Endothelial cell of umbilical vein (primary cell): Measurements from ENCODE around the gene NDUFB7. TPM values are rescaled to one million over a fixed set of nuclear protein-coding genes. Genes with fewer than 3 reads are reported as not detected.

Experiments used
- BruUV-seq: library from RNA; stranded (reverse); fragments of 400-500 nt; replicated peaks from 2 replicates; lab custom pipeline; 2021; lab: Mats Ljungman, UMichigan
- CTCF ChIA-PET: fragments of 300-600, 350-600 bp; sonication (Branson Sonifier 250); formaldehyde crosslinking; loops from one replicate; lab custom pipeline; 2021; ENCODE audit warnings: antibody characterized with exemption, inconsistent platforms; lab: Charles Lee
- POLR2A ChIA-PET: fragments of 300-600, 350-600 bp; sonication (Branson Sonifier 250); formaldehyde crosslinking; loops from one replicate; lab custom pipeline; 2021; ENCODE audit warnings: antibody characterized with exemption, inconsistent platforms; lab: Charles Lee
- DNase-seq: peaks from one replicate; pipeline ENCODE4 v3.0.0-alpha.2; 2011; ENCODE audit warnings: low read depth, low spot score
- FAIRE-seq: peaks from 2 replicates; lab custom pipeline; 2011; peaks lifted over from hg19 to GRCh38; lab: Jason Lieb, UNC
- H2AFZ ChIP-seq: 2 replicates; pipeline ENCODE4 v1.6.0; 2012; ENCODE audit warnings: low read depth, low read length, control low read depth, inconsistent platforms
- H3K27ac ChIP-seq: 2 replicates; pipeline ENCODE4 v1.5.1; 2011; ENCODE audit warnings: low read depth, mild to moderate bottlenecking, control low read depth, low read length, moderate library complexity; ENCODE audit not compliant: insufficient read depth
- H3K27me3 ChIP-seq, 2 experiments: 2 replicates each; pipeline versions ENCODE4 v1.6.0 to v1.6.1; 2011; ENCODE audit warnings: low read length in 2 of 2, mixed read lengths in 1 of 2; ENCODE audit not compliant: control insufficient read depth in 2 of 2, insufficient read depth in 2 of 2
- H3K36me3 ChIP-seq, 2 experiments: 2 replicates in 1 of 2; 3 replicates in 1 of 2; pipeline ENCODE4 v1.5.1; 2011; ENCODE audit warnings: low read length in 2 of 2, mild to moderate bottlenecking in 1 of 2, moderate library complexity in 1 of 2; ENCODE audit not compliant: control insufficient read depth in 2 of 2, insufficient read depth in 2 of 2; ENCODE audit errors: extremely low read depth in 1 of 2
- H3K4me1 ChIP-seq: 3 replicates; pipeline ENCODE4 v1.5.1; 2011; ENCODE audit warnings: mild to moderate bottlenecking, low read length; ENCODE audit not compliant: control insufficient read depth, insufficient read depth; ENCODE audit errors: extremely low read depth
- H3K4me2 ChIP-seq: 2 replicates; pipeline ENCODE4 v1.6.1; 2011; ENCODE audit warnings: low read length, control low read depth, mixed read lengths; ENCODE audit not compliant: insufficient read depth
- H3K4me3 ChIP-seq, 3 experiments: fragments of 200-600 bp in 1 of 3; sonication (generic), shearing (Covaris generic) in 1 of 3; replicated peaks in 1 of 3; 2 replicates each; pipeline ENCODE4 v1.5.1; 2011 to 2016; ENCODE audit warnings: control low read depth in 3 of 3, low read length in 3 of 3, mild to moderate bottlenecking in 2 of 3, inconsistent platforms in 1 of 3, low read depth in 1 of 3, moderate library complexity in 1 of 3; ENCODE audit not compliant: insufficient read depth in 1 of 3
- H3K79me2 ChIP-seq: 2 replicates; pipeline ENCODE4 v1.6.0; 2012; ENCODE audit warnings: low read length, inconsistent platforms; ENCODE audit not compliant: control insufficient read depth, insufficient read depth
- H3K9ac ChIP-seq: replicated peaks from 2 replicates; pipeline ENCODE3; 2011; ENCODE audit warnings: low read length, control low read depth; ENCODE audit not compliant: insufficient read depth; ENCODE audit errors: extremely low read depth
- H3K9me1 ChIP-seq: replicated peaks from 3 replicates; pipeline ENCODE4 v1.6.0; 2011; ENCODE audit warnings: mild to moderate bottlenecking, low read length; ENCODE audit not compliant: control insufficient read depth, insufficient read depth; ENCODE audit errors: extremely low read depth
- H3K9me3 ChIP-seq: replicated peaks from 2 replicates; pipeline ENCODE4 v1.5.1; 2012; ENCODE audit warnings: low read length, inconsistent platforms; ENCODE audit not compliant: control insufficient read depth, insufficient read depth
- H4K20me1 ChIP-seq: replicated peaks from 2 replicates; pipeline ENCODE3; 2011; ENCODE audit warnings: mild to moderate bottlenecking, low read length; ENCODE audit not compliant: control insufficient read depth, insufficient read depth; ENCODE audit errors: extremely low read depth
- CTCF ChIP-seq, 2 donors: IDR thresholded peaks; 1 replicate in 1 of 2; 2 replicates in 1 of 2; pipeline ENCODE4 v1.5.1; 2011; ENCODE audit warnings: low read length in 2 of 2, mild to moderate bottlenecking in 2 of 2, moderate library complexity in 2 of 2, control low read depth in 1 of 2, inconsistent platforms in 1 of 2, low read depth in 1 of 2; ENCODE audit not compliant: insufficient read depth in 1 of 2; ENCODE audit errors: extremely low read depth in 1 of 2
- EZH2 ChIP-seq: IDR thresholded peaks from 2 replicates; pipeline ENCODE4 v1.6.1; 2012; ENCODE audit warnings: borderline replicate concordance, low read depth, mild to moderate bottlenecking, moderate library complexity, low read length, inconsistent platforms; ENCODE audit not compliant: severe bottlenecking
- FOS ChIP-seq: IDR thresholded peaks from 2 replicates; pipeline ENCODE4 v1.6.1; 2011; ENCODE audit warnings: mild to moderate bottlenecking, low read length, moderate library complexity, borderline replicate concordance; ENCODE audit not compliant: insufficient read depth
- GATA2 ChIP-seq: IDR thresholded peaks from 2 replicates; pipeline ENCODE4 v1.7.0; 2011; ENCODE audit warnings: low read depth, mild to moderate bottlenecking, moderate library complexity, mixed read lengths, low read length; ENCODE audit not compliant: insufficient read length, insufficient read depth
- JUN ChIP-seq: IDR thresholded peaks from 2 replicates; pipeline ENCODE4 v1.6.1; 2011; ENCODE audit warnings: borderline replicate concordance, low read depth; ENCODE audit not compliant: insufficient read length, insufficient read depth
- MAX ChIP-seq: IDR thresholded peaks from 2 replicates; pipeline ENCODE4 v1.6.1; 2011; ENCODE audit not compliant: insufficient read depth, insufficient read length
- MYC ChIP-seq: IDR thresholded peaks from one replicate; pipeline ENCODE4 v1.6.1; 2011; ENCODE audit warnings: mild to moderate bottlenecking, low read depth, low read length
- POLR2A ChIP-seq: IDR thresholded peaks from 2 replicates; pipeline ENCODE4 v1.6.1; 2012; ENCODE audit warnings: low read depth, mild to moderate bottlenecking, control low read depth, low read length
- POLR2AphosphoS5 ChIP-seq: IDR thresholded peaks from 2 replicates; pipeline ENCODE4 v1.6.1; 2012; ENCODE audit warnings: low read depth, mild to moderate bottlenecking, control low read depth, low read length, moderate library complexity; ENCODE audit not compliant: insufficient read depth
- dilution Hi-C: fragments of 300-500 bp; cut with MboI; formaldehyde crosslinking; loops from one replicate; pipeline ENCODE4 v1.15.0; 2019; ENCODE audit warnings: low sequenced_read_pairs; ENCODE audit not compliant: extremely low pct_ligation_motif_present
- intact Hi-C: fragments of 100-400 bp; cut with micrococcal nuclease; formaldehyde crosslinking; loops from one replicate; pipeline ENCODE4 v1.10.0; 2022
- polyA plus RNA-seq, 4 experiments: library from polyadenylated mRNA; depleted of rRNA in 3 of 4; stranded (reverse) in 3 of 4; unstranded in 1 of 4; fragments of >200 nt; gene quantifications; 2 replicates each; pipeline versions ENCODE4 v1.2.1 to v1.2.3, GENCODE V29; 2011 to 2012; ENCODE audit warnings: missing spikeins in 1 of 4
- total RNA-seq: library from RNA; stranded (reverse); gene quantifications from 2 replicates; pipeline ENCODE4 v1.2.3, GENCODE V29; 2021

The NDUFB7 gene
- total and polyA plus RNA-seq, 2 donors (not counting 3 experiments of a cell fraction or from before 2014, with no cell fraction given) = 177 to 655 TPM

DNA sequence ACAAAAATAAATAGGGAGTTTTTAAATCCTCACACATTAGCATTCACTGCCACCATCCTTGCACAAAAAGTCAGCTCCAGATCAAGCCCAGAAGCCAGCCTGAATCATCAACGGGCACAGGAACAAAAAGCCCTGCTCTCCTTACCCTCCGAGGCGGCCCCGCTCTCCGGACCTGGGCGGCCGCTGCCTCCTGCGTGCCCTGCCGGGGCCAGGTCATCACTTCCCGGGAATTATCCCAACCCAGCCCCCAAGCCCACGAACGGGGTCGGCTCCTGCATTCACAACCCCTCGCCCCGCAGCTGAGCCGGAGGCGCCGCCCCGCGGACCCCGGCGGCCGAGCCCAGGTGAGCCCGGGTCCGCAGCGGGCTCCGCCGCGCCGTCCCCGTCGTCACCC is 54.4 kb downstream of the NDUFB7 start:
- DNase-seq (peak; percentile 50), FAIRE-seq (peak; percentile 40)
- Histone ChIP-seq H3K36me3 (peaks cover 12 to 13% of the 10 kb centered on the region in 2 experiments), H3K4me2 (peak overlapping the region; percentile 94), H2AFZ (no peak overlapping the region), H3K9me1 (no peaks in the 10 kb centered on the region), H3K79me2 (peaks cover 33% of the 10 kb centered on the region), H3K4me1 (peaks cover 41% of the 10 kb centered on the region), H3K9me3 (no peaks in the 10 kb centered on the region), H4K20me1 (no peaks in the 10 kb centered on the region), H3K4me3 (peak overlapping the region; percentile 59 to 93 (median 85)), H3K27ac (peak overlapping the region; percentile 3), H3K27me3 (no peaks in the 10 kb centered on the region), H3K9ac (peak overlapping the region; percentile 98)
- TF ChIP-seq CTCF (IDR thresholded peaks at IDR 0.05; ENCODE audit: extremely low read depth in 1 of 2, insufficient read depth in 1 of 2, low read depth in 1 of 2, low read length in 2 of 2) = no peak
- TF ChIP-seq MYC = no peak
- TF ChIP-seq FOS = no peak
- no peak for TF ChIP-seq POLR2A
- TF ChIP-seq JUN = no peak
- no peak for TF ChIP-seq EZH2
- TF ChIP-seq MAX = no peak
- no peak for TF ChIP-seq GATA2
- TF ChIP-seq POLR2AphosphoS5 = no peak
- ChIA-PET POLR2A (interaction anchor here (0.5 to 2.8 kb wide), 7 partner anchors 8 to 1336 kb away, joined by 3 to 27 read pairs (median 7); partner anchors contain the start of gene GIPC1), CTCF (interaction anchor here (1.0 to 2.9 kb wide), 9 partner anchors 11 to 54 kb away, joined by 3 to 22 read pairs (median 7); partner anchors contain the start of genes NDUFB7 and PTGER1)
- no TSS peak for BruUV-seq
- dilution Hi-C loops (no loop called here), intact Hi-C loops (loop anchor here (1.0 kb wide), 2 partner anchors 10 to 21 kb away; partner anchors contain the start of gene GIPC1)
